Activated CD8-positive, alpha-beta memory T cell treated with anti-CD3 and anti-CD28 coated beads for 36 hours (primary cell): ENCODE data around the gene DOCK2. TPM values are rescaled to one million over a fixed set of nuclear protein-coding genes. Genes with fewer than 3 reads are reported as not detected.

Source experiments
- total RNA-seq, 2 experiments: library from RNA; stranded (reverse); gene quantifications; one replicate each; pipeline ENCODE4 v1.2.3, GENCODE V29; 2021

Gene DOCK2
- total RNA-seq, 2 experiments from 2014 or later = 168 to 174 TPM

Other genes with a start within 250 kb of the DOCK2 start
- 10 to 100 TPM; 44.2 to 48.8 TPM for gene SPDL1, start 53.5 kb upstream of the DOCK2 start, total RNA-seq